ENCODE measurements around the gene FAM9C.
"Not testable (repeated sequence)": the region's sequence is repeated elsewhere in the genome, so short reads cannot be mapped to it uniquely, and the experiment has no call there.

DNA sequence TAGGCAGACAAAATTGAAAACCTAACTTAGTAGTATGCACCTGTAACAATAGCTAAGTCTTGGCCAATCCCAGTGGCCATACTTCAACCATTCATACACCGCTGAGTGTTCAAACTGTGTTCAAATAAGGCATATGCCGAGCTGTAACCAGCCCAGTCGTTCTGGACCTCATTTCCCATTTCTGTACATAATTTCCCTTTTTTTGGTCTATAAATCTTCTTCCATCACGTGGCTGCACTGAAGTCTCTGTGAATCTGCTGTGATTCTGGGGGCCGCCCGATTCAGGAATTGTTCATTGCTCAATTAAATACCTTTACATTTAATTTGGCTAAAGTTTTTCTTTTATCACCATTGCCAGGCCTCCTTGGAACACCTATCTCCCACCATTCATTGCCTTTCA, 27.7 kb downstream of the FAM9C start:
- not testable (repeated sequence) for TF ChIP-seq POLR2A (IDR thresholded peaks at IDR 0.05; ENCODE audit: low read depth); EP300 (IDR thresholded peaks at IDR 0.05); POLR2AphosphoS5 (IDR thresholded peaks at IDR 0.05)
- TF ChIP-seq, protein P1, sequence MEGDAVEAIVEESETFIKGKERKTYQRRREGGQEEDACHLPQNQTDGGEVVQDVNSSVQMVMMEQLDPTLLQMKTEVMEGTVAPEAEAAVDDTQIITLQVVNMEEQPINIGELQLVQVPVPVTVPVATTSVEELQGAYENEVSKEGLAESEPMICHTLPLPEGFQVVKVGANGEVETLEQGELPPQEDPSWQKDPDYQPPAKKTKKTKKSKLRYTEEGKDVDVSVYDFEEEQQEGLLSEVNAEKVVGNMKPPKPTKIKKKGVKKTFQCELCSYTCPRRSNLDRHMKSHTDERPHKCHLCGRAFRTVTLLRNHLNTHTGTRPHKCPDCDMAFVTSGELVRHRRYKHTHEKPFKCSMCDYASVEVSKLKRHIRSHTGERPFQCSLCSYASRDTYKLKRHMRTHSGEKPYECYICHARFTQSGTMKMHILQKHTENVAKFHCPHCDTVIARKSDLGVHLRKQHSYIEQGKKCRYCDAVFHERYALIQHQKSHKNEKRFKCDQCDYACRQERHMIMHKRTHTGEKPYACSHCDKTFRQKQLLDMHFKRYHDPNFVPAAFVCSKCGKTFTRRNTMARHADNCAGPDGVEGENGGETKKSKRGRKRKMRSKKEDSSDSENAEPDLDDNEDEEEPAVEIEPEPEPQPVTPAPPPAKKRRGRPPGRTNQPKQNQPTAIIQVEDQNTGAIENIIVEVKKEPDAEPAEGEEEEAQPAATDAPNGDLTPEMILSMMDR (IDR thresholded peaks at IDR 0.05), result not testable (repeated sequence)

All from esophagus muscularis mucosa (tissue), 4 donors.